Osteoblast (primary cell): ENCODE results near the gene GSK3B. TPM values are rescaled to one million over a fixed set of nuclear protein-coding genes. Genes with fewer than 3 reads are reported as not detected.

Experiments
- DNase-seq: peaks from one replicate; pipeline ENCODE4 v3.0.0; 2011; ENCODE audit warnings: low spot score, mixed read lengths; ENCODE audit not compliant: insufficient read length; ENCODE audit errors: missing footprints
- H2AFZ ChIP-seq: 2 replicates; pipeline ENCODE4 v1.6.0; 2011; ENCODE audit warnings: mild to moderate bottlenecking, low read length
- H3K27ac ChIP-seq: 2 replicates; pipeline ENCODE4 v1.5.1; 2011; ENCODE audit warnings: mild to moderate bottlenecking, low read depth, low read length, moderate library complexity
- H3K27me3 ChIP-seq: 2 replicates; pipeline ENCODE4 v1.6.0; 2012; ENCODE audit warnings: mild to moderate bottlenecking, control low read depth, inconsistent platforms, low read length, moderate library complexity; ENCODE audit not compliant: insufficient read depth
- H3K36me3 ChIP-seq: 2 replicates; pipeline ENCODE4 v1.5.1; 2011; ENCODE audit warnings: mild to moderate bottlenecking, low read length, control low read depth, moderate library complexity; ENCODE audit not compliant: insufficient read depth
- H3K4me1 ChIP-seq: 2 replicates; pipeline ENCODE4 v1.5.1; 2011; ENCODE audit warnings: mild to moderate bottlenecking, low read length, control low read depth, moderate library complexity; ENCODE audit not compliant: insufficient read depth
- H3K4me2 ChIP-seq: 2 replicates; pipeline ENCODE4 v1.6.0; 2011; ENCODE audit warnings: mild to moderate bottlenecking, low read length; ENCODE audit not compliant: insufficient read depth
- H3K4me3 ChIP-seq: fragments of 200-600 bp; sonication (generic); 3 replicates; pipeline ENCODE4 v1.5.1; 2012; ENCODE audit warnings: mild to moderate bottlenecking, low read length, inconsistent platforms; ENCODE audit not compliant: insufficient read depth
- H3K79me2 ChIP-seq: 2 replicates; pipeline ENCODE4 v1.6.0; 2012; ENCODE audit warnings: mild to moderate bottlenecking, low read length, control low read depth, inconsistent platforms; ENCODE audit not compliant: insufficient read depth
- H3K9me3 ChIP-seq: 2 replicates; pipeline ENCODE4 v1.5.1; 2011; ENCODE audit warnings: low read depth, low read length, control low read depth
- H4K20me1 ChIP-seq: 2 replicates; pipeline ENCODE4 v1.6.0; 2012; ENCODE audit warnings: mild to moderate bottlenecking, low read length, control low read depth; ENCODE audit not compliant: insufficient read depth
- CTCF ChIP-seq: IDR thresholded peaks from 2 replicates; pipeline ENCODE4 v1.5.1; 2011; ENCODE audit warnings: mild to moderate bottlenecking, low read depth, low read length, moderate library complexity; ENCODE audit errors: extremely low read depth
- total RNA-seq: library from RNA; depleted of rRNA; stranded (reverse); fragments of >200 nt; gene quantifications from 2 replicates; pipeline ENCODE4 v1.2.3, GENCODE V29; 2012

GSK3B gene
- total RNA-seq, 1 donor, result 87.9 TPM

GRCh38 chr3:119939077-119939476, 155.2 kb downstream of the GSK3B start:
- Histone ChIP-seq H3K4me3 (no peak overlapping the region), H3K9me3 (no peaks in the 10 kb centered on the region), H3K79me2 (peaks cover 71% of the 10 kb centered on the region), H4K20me1 (peaks cover 31% of the 10 kb centered on the region), H2AFZ (no peak overlapping the region), H3K27me3 (no peaks in the 10 kb centered on the region), H3K4me1 (no peaks in the 10 kb centered on the region), H3K4me2 (no peak overlapping the region), H3K27ac (no peak overlapping the region), H3K36me3 (no peaks in the 10 kb centered on the region)
- no peak for DNase-seq
- no peak for TF ChIP-seq CTCF

- Histone ChIP-seq H3K9me3 (no peaks in the 10 kb centered on the region), H2AFZ (no peak overlapping the region), H3K79me2 (peaks cover 75% of the 10 kb centered on the region), H3K4me2 (no peak overlapping the region), H3K36me3 (no peaks in the 10 kb centered on the region), H3K4me1 (no peaks in the 10 kb centered on the region), H3K27ac (no peak overlapping the region), H4K20me1 (peaks cover 37% of the 10 kb centered on the region), H3K4me3 (no peak overlapping the region), H3K27me3 (no peaks in the 10 kb centered on the region)
- no peak for DNase-seq
- no peak for TF ChIP-seq CTCF
Observed at GRCh38 chr3:119937229-119937628, 157.0 kb downstream of the GSK3B start.

GRCh38 chr3:119934249-119934648, 160.0 kb downstream of the GSK3B start:
- Histone ChIP-seq H3K79me2 (peaks cover 83% of the 10 kb centered on the region), H4K20me1 (peaks cover 35% of the 10 kb centered on the region), H3K4me1 (no peaks in the 10 kb centered on the region)

GRCh38 chr3:119933207-119933606, 161.0 kb downstream of the GSK3B start:
- peaks cover 37% of the 10 kb centered on the region for H4K20me1 ChIP-seq
- H3K4me3 ChIP-seq, result no peak overlapping the region
- no peaks in the 10 kb centered on the region for H3K27me3 ChIP-seq
- H3K79me2 ChIP-seq, result peaks cover 85% of the 10 kb centered on the region
- no peak overlapping the region for H3K4me2 ChIP-seq
- TF ChIP-seq CTCF, result no peak
- no peaks in the 10 kb centered on the region for H3K9me3 ChIP-seq
- H3K36me3 ChIP-seq, result no peaks in the 10 kb centered on the region
- no peaks in the 10 kb centered on the region for H3K4me1 ChIP-seq
- no peak overlapping the region for H2AFZ ChIP-seq
- no peak overlapping the region for H3K27ac ChIP-seq
- no peak for DNase-seq

More at GRCh38 chr3:119934249-119934648, 160.0 kb downstream of the GSK3B start:
- no peaks in the 10 kb centered on the region for H3K9me3 ChIP-seq
- TF ChIP-seq CTCF, result no peak
- H2AFZ ChIP-seq, result no peak overlapping the region
- no peak overlapping the region for H3K4me3 ChIP-seq
- H3K27me3 ChIP-seq, result no peaks in the 10 kb centered on the region
- DNase-seq, result no peak
- H3K4me2 ChIP-seq, result no peak overlapping the region
- H3K36me3 ChIP-seq, result no peaks in the 10 kb centered on the region
- no peak overlapping the region for H3K27ac ChIP-seq
